GM19395 (cell line): ENCODE results near the gene ATP6V1E1.

Experiments
- ATAC-seq: cut with Tn5 transposase; IDR thresholded peaks from one replicate; pipeline ENCODE4 v1.9.1; 2021; ENCODE audit warnings: mild to moderate bottlenecking, moderate library complexity; ENCODE audit not compliant: unreplicated experiment

ATP6V1E1 gene

DNA sequence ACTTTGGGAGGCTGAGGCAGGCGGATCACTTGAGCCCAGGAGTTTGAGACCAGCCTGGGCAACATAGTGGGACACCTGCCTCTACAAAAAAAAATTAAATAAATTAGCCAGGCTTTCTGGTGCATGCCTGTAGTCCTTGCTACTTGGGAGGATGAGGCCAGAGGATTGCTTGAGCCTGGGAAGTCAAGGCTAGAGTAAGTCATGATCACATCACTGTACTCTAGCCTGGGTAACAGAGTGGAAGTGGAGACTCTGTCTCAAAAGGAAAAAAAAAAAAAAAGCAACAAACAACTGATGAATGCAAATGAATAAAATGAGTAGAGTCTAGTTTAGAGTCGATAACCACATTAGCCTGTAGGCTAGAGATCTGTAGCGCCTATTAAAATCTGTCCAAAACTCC lies 6.1 kb upstream of the ATP6V1E1 start:
- ATAC-seq: no peak

DNA sequence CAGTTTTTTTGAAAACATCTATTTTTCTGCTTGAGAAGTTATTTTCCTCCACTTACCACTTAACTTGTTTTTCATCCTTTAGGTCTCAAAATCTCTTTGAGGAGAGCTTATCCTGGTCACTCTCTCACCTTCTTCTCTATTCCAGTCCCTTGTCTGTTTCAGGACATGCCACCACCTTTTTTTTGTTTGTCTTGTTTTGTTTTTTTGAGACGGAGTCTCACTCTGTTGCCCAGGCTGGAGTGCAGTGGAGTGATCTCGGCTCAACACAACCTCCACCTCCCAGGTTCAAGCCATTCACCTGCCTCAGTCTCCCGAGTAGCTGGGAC lies 5.4 kb upstream of the ATP6V1E1 start:
- no peak for ATAC-seq

DNA sequence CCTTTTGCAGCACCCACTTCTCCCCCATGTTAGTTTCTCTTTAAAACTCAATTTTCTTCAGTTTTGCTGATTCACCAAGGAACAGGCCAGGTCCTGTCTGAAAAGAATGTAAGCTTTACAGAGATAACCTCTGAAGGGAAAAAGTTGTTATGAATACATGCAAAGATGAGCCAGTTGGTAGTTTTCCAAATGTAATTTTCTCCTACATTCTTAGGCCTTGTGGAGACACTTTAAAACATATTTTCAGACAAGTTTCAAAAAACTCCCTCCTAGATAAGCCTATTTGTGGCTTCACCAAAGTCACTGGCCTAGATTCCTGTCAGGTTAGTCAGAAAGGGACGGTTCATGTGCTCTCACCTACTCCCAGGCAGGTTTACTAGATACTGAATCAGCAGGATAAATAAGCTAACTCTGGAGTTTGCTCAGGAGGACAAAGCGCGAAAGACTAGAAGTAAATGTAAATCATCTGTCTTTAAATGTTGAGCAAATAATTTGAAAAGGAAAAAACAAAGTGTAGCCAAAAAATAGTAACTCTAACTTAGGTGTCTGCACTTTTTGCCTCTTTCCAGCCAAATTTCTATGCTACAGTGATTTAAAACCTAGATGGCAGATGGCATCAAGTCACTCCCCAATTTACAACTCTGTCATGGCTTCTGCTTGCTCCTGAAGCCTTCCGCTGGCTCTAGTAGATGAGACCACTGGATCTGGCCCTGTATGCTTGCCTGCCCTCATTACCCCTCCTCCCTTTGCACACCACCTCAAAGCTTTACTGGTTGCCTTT lies 4.9 kb upstream of the ATP6V1E1 start:
- no peak for ATAC-seq

DNA sequence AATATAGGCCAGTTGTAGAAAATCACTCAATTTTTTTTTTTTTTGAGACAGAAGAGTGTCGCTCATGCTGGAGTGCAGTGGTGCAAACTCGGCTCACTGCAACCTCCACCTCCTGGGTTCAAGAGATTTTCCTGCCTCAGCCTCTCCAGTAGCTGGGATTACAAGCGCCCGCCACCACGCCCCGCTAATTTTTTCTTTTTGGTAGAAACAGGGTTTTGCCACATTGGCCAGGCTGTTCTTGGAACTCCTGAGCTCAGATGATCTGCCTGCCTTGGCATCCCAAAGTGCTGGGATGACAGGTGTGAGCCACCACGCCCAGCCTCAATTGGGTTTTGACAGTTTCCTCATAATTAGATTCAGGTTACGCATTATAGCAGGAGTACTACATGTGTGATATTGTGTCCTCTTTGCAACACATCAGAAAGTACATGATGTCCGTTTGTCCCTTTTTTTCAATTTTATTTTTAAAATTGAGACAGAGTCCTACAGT lies 2.6 kb upstream of the ATP6V1E1 start:
- no peak for ATAC-seq

GRCh38 chr22:17629641-17630040 lies 1.1 kb upstream of the ATP6V1E1 start:
- ATAC-seq: no peak

GRCh38 chr22:17629173-17629489 lies 582 bp upstream of the ATP6V1E1 start:
- no peak for ATAC-seq

DNA sequence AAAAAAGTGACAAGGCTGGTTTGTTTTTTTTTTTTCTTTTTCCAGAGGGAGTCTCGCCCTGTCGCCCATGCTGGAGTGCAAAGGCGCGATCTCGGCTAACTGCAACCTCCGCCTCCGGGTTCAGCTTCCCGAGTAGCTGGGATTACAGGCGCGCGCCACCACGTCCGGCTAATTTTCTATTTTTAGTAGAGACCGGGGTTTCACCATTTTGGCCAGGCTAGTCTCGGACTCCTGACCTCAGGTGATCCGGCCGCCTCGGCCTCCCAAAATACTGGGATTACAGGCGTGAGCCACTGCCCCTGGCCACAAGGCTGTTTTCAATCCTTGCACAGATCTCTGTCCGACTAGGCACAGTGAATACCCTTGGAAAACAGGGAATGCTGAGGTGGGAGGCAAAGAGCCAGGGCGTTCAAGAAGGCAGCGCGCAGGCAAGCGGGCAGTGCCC lies 566 bp downstream of the ATP6V1E1 start:
- no peak for ATAC-seq

DNA sequence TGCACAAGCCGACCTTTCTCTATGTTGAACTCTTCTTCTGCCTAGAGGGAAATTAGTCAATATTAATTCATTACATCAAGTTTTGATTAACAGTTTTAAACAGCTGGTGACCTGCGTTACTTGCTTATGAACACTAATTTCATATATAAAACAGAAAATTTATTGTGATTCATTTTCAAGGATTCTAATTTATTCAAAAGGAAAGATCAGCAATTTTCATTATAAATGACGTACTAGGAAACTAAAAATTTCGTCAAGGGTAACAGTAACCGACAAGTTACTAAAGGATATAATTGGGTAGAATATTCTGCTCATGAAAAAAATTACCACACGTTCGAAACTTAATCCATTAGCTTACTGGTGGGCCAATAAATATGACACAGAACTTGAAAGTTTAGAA lies 15.3 kb downstream of the ATP6V1E1 start:
- no peak for ATAC-seq

GRCh38 chr22:17612057-17612456 lies 16.5 kb downstream of the ATP6V1E1 start:
- no peak for ATAC-seq

- no peak for ATAC-seq
Measured at GRCh38 chr22:17607891-17608521, 20.5 kb downstream of the ATP6V1E1 start.

DNA sequence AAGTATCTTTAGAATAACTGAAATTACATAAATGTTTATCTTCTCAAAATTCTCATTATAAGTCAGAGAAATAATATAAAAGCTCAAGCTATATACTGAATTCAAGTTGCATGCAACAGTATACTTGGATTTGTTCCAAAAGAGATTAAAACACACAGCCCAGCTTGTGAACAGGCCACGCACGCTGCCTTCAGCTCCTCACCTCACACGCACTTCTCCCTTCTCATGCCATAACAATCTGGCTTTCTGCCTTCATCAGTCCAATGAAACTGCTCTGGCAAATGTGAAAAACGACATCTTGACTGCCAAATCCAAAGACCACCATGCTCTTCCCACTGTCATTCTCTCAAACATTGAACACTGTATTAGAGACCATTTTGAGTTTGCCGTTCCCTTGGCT lies 22.1 kb downstream of the ATP6V1E1 start:
- no peak for ATAC-seq

DNA sequence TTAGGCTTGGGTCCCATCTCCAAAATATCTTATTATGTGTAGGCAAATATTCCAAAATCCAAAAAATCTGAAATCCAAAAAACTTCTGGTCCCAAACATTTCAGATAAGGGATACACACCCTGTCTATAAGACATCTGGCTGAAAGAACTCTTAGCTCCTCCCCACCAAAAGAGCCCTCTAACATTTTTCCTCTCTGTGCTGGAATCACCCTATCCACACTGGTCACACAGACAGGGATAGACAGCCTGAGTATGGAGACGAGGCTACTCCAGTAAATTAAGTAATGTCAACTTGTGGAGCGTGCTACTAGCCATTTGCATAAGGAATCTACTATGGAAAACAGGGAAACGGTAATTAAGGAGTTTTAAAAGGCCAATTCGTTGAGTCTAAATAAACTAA lies 24.9 kb downstream of the ATP6V1E1 start:
- no peak for ATAC-seq

DNA sequence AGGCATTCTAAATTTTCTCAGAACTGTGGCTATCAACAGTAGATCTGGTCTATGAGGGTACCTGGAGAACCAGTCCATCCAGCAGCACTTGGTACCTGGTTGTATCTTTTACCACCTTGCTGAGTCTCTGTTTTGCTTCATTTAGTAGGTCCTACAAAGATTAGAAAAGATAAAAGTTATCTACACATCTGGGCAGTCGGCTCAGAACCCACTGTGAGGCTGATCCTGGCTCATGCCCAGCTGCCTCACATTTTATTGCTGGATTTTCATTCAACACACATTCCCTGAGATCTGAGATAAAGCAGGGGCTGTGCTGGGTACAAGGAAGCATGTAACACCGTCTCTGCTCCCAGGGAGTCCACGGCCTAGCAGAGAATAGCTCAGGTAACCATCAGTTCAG lies 27.5 kb downstream of the ATP6V1E1 start:
- ATAC-seq: no peak

- ATAC-seq: no peak
Measured at GRCh38 chr22:17598318-17598717, 30.2 kb downstream of the ATP6V1E1 start.

GRCh38 chr22:17597217-17597616 lies 31.3 kb downstream of the ATP6V1E1 start:
- ATAC-seq: no peak

DNA sequence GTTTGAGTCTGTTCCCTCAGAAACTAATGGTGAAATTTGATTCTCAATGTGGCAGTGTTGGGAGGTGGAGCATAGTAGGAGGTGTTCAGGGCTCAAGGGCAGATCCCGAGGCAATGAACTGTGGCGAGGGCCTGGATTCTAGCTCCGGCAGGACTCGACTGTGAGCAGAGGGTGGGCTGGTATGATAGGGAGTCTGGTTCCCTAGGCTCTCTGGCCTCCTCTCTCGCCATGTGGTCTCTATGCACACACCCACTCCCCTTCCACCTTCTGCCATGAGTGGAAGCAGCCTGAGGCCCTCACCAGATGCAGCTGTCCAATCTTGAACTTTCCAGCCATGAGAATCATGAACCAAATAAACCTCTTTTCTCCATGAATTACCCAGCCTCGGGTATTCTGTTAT lies 32.3 kb downstream of the ATP6V1E1 start:
- no peak for ATAC-seq

GRCh38 chr22:17592201-17592600 lies 36.3 kb downstream of the ATP6V1E1 start:
- no peak for ATAC-seq

- no peak for ATAC-seq
Measured at GRCh38 chr22:17590586-17590985, 38.0 kb downstream of the ATP6V1E1 start.

GRCh38 chr22:17589810-17590375 lies 38.7 kb downstream of the ATP6V1E1 start:
- no peak for ATAC-seq

DNA sequence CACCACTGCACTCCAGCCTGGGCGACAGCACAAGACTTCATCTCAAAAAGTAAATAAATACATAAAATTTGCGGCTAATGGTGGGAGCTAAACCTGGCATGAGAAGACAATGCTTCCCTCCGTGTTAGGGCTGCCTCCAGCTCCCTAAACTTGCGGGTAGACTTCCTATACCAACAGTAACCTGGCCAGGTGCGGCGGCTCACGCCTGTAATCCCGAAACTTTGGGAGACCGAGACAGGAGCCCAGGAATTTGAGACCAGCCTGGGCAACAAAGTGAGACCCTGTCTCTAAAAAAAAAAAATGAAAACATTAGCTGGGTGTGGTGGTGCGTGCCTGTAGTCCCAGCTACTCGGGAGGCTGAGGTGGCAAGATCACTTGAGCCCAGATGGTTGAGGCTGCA lies 39.9 kb downstream of the ATP6V1E1 start:
- ATAC-seq: no peak

- no peak for ATAC-seq
Measured at GRCh38 chr22:17587629-17588028, 40.9 kb downstream of the ATP6V1E1 start.

GRCh38 chr22:17586831-17587440 lies 41.6 kb downstream of the ATP6V1E1 start:
- ATAC-seq: no peak
